SK-N-SH treated with all-trans-retinoic acid at 6 μM for 48 hours (cell line): ENCODE results near the gene THAP7.

Source experiments
- ATAC-seq: fragments of 200-7000 bp; cut with Tn5 transposase; 3 replicates; pipeline ENCODE4 v1.9.1; 2020; ENCODE audit warnings: mild to moderate bottlenecking, moderate library complexity
- ARNTL ChIP-seq: fragments of 450-650 bp; formaldehyde crosslinking; IDR thresholded peaks from 2 replicates; pipeline ENCODE4 v1.5.0; 2020; ENCODE audit warnings: low read depth, mild to moderate bottlenecking, moderate library complexity, borderline replicate concordance
- BACH2 ChIP-seq: fragments of 250-450 bp; sonication (Bioruptor Pico); IDR thresholded peaks from 2 replicates; pipeline ENCODE4 v1.9.0; 2021; ENCODE audit warnings: mild to moderate bottlenecking, borderline replicate concordance
- CREB5 ChIP-seq: fragments of 250-450 bp; sonication (Bioruptor Pico); IDR thresholded peaks from 2 replicates; pipeline ENCODE4 v1.5.1; 2020; ENCODE audit warnings: low read depth, mild to moderate bottlenecking, moderate library complexity
- CSRNP3 ChIP-seq: fragments of 250-450 bp; sonication (Bioruptor Pico); IDR thresholded peaks from 2 replicates; pipeline ENCODE4 v1.5.1; 2021; ENCODE audit warnings: mild to moderate bottlenecking, moderate library complexity
- ESRRG ChIP-seq: fragments of 250-450 bp; sonication (Bioruptor Pico); IDR thresholded peaks from 2 replicates; pipeline ENCODE4 v1.6.1; 2021; ENCODE audit warnings: mild to moderate bottlenecking
- ISL1 ChIP-seq: fragments of 250-450 bp; sonication (Bioruptor Pico); IDR thresholded peaks from 2 replicates; pipeline ENCODE4 v2.1.2; 2022; ENCODE audit warnings: mild to moderate bottlenecking, moderate library complexity
- OSR1 ChIP-seq: fragments of 250-450 bp; sonication (Bioruptor Pico); IDR thresholded peaks from 2 replicates; pipeline ENCODE4 v1.8.0; 2022; ENCODE audit warnings: moderate library complexity, mild to moderate bottlenecking, inconsistent platforms
- PATZ1 ChIP-seq: fragments of 250-450 bp; sonication (Bioruptor Pico); IDR thresholded peaks from 2 replicates; pipeline ENCODE4 v1.8.0; 2020; ENCODE audit warnings: mild to moderate bottlenecking, moderate library complexity, borderline replicate concordance
- PPARA ChIP-seq: fragments of 250-450 bp; sonication (Bioruptor Pico); IDR thresholded peaks from 2 replicates; pipeline ENCODE4 v1.5.0; 2020; ENCODE audit warnings: mild to moderate bottlenecking, borderline replicate concordance
- RARB ChIP-seq: fragments of 250-450 bp; sonication (Bioruptor Pico); IDR thresholded peaks from 2 replicates; pipeline ENCODE4 v1.8.0; 2021; ENCODE audit warnings: mild to moderate bottlenecking, moderate library complexity
- SNAI2 ChIP-seq: fragments of 250-450 bp; sonication (Bioruptor Pico); IDR thresholded peaks from 2 replicates; pipeline ENCODE4 v1.5.0; 2020; ENCODE audit warnings: mild to moderate bottlenecking, moderate library complexity
- TCF4 ChIP-seq: fragments of 250-450 bp; sonication (Bioruptor Pico); IDR thresholded peaks from 2 replicates; pipeline ENCODE4 v1.8.0; 2021; ENCODE audit warnings: mild to moderate bottlenecking, moderate library complexity, borderline replicate concordance
- TOX ChIP-seq: fragments of 250-450 bp; sonication (Bioruptor Pico); IDR thresholded peaks from 2 replicates; pipeline ENCODE4 v1.8.0; 2021; ENCODE audit warnings: mild to moderate bottlenecking, moderate library complexity, borderline replicate concordance
- TSHZ2 ChIP-seq: fragments of 250-450 bp; sonication (Bioruptor Pico); IDR thresholded peaks from 2 replicates; pipeline ENCODE4 v1.5.0; 2020; ENCODE audit warnings: mild to moderate bottlenecking, moderate library complexity
- ZC3H10 ChIP-seq: fragments of 250-450 bp; sonication (Bioruptor Pico); IDR thresholded peaks from 2 replicates; pipeline ENCODE4 v1.5.1; 2021; ENCODE audit warnings: mild to moderate bottlenecking, moderate library complexity
- ZNF565 ChIP-seq: fragments of 450-650 bp; formaldehyde crosslinking; conservative IDR thresholded peaks from 2 replicates; pipeline ENCODE4 v1.5.0; 2020; ENCODE audit warnings: low read depth, mild to moderate bottlenecking, moderate library complexity
- ZNF70 ChIP-seq: fragments of 450-650 bp; formaldehyde crosslinking; IDR thresholded peaks from 2 replicates; pipeline ENCODE4 v1.5.0; 2020; ENCODE audit warnings: mild to moderate bottlenecking, moderate library complexity

THAP7 gene

GRCh38 chr22:20994128-20994901 is 7.6 kb downstream of the THAP7 start:
- no peak for ATAC-seq
- no peak for TF ChIP-seq CREB5 (CRISPR knock-in tag)
- no peak for TF ChIP-seq ZNF70 (CRISPR knock-in tag)
- TF ChIP-seq TCF4 (CRISPR knock-in tag) = no peak
- no peak for TF ChIP-seq BACH2
- no peak for TF ChIP-seq ZNF565 (CRISPR knock-in tag)
- no peak for TF ChIP-seq PPARA (CRISPR knock-in tag)
- TF ChIP-seq ISL1 (CRISPR knock-in tag) = no peak
- no peak for TF ChIP-seq CSRNP3 (CRISPR knock-in tag)
- no peak for TF ChIP-seq ESRRG (CRISPR knock-in tag)
- no peak for TF ChIP-seq TSHZ2
- TF ChIP-seq, all 23 proteins: peak for 0

- no peak for ATAC-seq
- TF ChIP-seq CSRNP3 (CRISPR knock-in tag) (no peak), ESRRG (CRISPR knock-in tag) (no peak), SNAI2 (CRISPR knock-in tag) (no peak), PATZ1 (no peak), BACH2 (no peak), ZC3H10 (CRISPR knock-in tag) (no peak), TOX (CRISPR knock-in tag) (no peak), TCF4 (CRISPR knock-in tag) (no peak)
Measured at GRCh38 chr22:20993304-20994127, 8.4 kb downstream of the THAP7 start.

- ATAC-seq = no peak
- TF ChIP-seq PATZ1 = no peak
- no peak for TF ChIP-seq CREB5 (CRISPR knock-in tag)
- TF ChIP-seq TCF4 (CRISPR knock-in tag) = no peak
- no peak for TF ChIP-seq OSR1 (CRISPR knock-in tag)
- TF ChIP-seq ARNTL (CRISPR knock-in tag) = no peak
- no peak for TF ChIP-seq RARB (CRISPR knock-in tag)
- TF ChIP-seq, all 23 proteins: peak for 0
Measured at GRCh38 chr22:20992456-20993303, 9.2 kb downstream of the THAP7 start.
